ENCODE measurements around the gene LENEP. TPM values are rescaled to one million over a fixed set of nuclear protein-coding genes. Genes with fewer than 3 reads are reported as not detected.
A peak's percentile ranks its signal among the peaks of the same experiment; 100 is the strongest.

The LENEP gene
- total and polyA plus RNA-seq, 9 donors = 0.24 to 0.40 (median 0.35) TPM; not detected in 5

DNA sequence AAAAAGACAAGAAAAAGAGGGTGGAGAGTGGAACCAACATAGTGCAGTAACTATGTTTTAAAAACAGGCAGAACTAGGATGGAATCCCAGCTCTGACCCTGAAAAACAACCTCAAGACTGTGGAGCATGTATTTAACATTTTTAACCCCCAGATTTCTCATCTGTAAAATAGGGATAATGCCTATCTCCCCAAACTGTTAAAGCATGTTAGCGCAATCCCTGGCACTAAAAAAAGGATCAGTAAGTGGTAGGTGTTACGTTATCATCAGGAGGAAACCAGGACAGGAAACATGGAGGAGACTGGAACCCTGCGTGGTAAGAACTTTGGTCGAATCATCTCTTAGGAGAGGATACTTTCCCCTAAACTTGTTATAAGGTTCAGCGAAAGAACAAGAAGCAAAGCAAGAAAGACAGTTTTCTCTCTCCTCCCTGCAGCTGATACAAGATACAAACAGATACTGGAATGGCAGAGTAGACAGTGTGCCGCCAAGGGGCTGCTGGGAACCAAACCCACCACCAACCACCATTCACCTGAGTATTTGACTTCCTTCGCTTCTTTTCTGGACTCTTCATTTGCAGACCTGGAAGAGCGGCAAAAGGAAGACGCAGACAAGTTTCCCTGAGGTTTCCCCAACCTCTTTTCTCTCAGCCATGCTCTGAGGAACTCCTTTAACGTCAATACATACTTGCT lies 32.8 kb upstream of the LENEP start:
- WGBS (ENCODE audit: insufficient coverage) = 38% methylated on average over 6 of the region's 10 CpGs
- no peaks in the 10 kb centered on the region for H3K27me3 ChIP-seq (ENCODE audit: control insufficient read depth, insufficient read depth, low read length)

DNA sequence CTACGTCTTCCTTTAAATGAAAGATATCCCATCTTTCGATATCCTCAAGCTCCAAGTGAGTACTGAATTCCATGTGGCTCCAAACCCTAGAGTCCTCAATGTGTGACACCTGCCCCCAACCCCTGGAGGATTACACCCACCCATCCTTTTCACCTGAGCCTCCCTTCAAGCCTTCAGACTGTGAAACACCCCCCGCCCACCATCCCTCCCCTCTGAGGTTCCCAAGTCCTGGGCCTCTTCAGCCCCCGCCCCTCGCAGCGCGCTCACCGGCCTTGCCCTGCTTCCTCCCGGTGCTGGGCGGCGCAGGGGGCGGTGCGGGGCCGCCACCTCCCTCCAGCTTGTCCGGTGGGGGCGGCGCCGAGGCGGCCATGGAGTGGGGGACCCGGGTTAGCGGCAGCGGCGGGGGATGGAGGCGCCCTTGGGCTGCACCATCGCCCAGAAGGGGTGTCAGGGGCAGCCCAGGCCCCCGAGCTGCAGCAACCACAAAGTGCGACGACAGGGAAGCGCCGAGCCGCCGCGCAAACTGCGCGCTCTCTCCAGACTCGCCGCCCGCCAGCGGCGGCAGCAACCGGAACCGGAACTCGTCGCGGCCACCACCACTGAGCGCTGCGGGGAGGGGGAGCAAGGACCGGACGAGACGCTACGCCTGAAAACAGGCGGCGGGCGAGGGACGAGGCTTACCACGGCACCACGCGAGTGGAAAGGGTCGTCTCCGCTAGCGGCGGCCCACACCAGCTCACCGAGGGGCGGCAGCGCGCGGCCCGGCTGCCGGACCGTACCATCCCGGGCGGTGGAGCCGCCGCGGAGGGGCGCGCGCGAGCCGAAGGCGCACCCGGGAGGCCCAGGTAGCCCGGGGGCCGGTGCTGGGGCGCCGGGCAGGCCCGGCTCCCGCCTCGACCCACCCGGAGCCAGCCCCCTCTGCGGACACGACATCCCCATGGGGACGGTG lies 31.9 kb upstream of the LENEP start, which contains the start of gene PYGO2:
TSS of gene PYGO2 (minus strand) at position 576 of the 949 bp plus-strand sequence. CDS start at position 370, 206 bp downstream.
- no peaks in the 10 kb centered on the region for H3K27me3 ChIP-seq (ENCODE audit: control insufficient read depth, insufficient read depth, low read length)
- peaks cover 60% of the 10 kb centered on the region for H3K36me3 ChIP-seq (ENCODE audit: control insufficient read depth, insufficient read depth, low read length)
- peak; percentile 88 for DNase-seq
- H3K9me3 ChIP-seq (replicated peaks; ENCODE audit: control insufficient read depth, low read depth, low read length) = no peaks in the 10 kb centered on the region
- WGBS (ENCODE audit: insufficient coverage) = under 1% methylated on average over 81 of the region's 93 CpGs
- H3K4me3 ChIP-seq (ENCODE audit: low read length) = peak within 1 kb of the TSS; percentile 85
- H3K27ac ChIP-seq (ENCODE audit: low read length) = peak within 1 kb of the TSS; percentile 95
- H3K4me1 ChIP-seq (ENCODE audit: control insufficient read depth, insufficient read depth, low read length) = peaks cover 44% of the 10 kb centered on the region

More for the DNA sequence above, 32.8 kb upstream of the LENEP start:
- peak overlapping the region; percentile 95 for H3K27ac ChIP-seq (ENCODE audit: low read length)
- H3K9me3 ChIP-seq (replicated peaks; ENCODE audit: control insufficient read depth, low read depth, low read length) = no peaks in the 10 kb centered on the region
- no peak for DNase-seq
- peaks cover 51% of the 10 kb centered on the region for H3K36me3 ChIP-seq (ENCODE audit: control insufficient read depth, insufficient read depth, low read length)
- H3K4me1 ChIP-seq (ENCODE audit: control insufficient read depth, insufficient read depth, low read length) = peaks cover 46% of the 10 kb centered on the region
- peak overlapping the region; percentile 85 for H3K4me3 ChIP-seq (ENCODE audit: low read length)

DNA sequence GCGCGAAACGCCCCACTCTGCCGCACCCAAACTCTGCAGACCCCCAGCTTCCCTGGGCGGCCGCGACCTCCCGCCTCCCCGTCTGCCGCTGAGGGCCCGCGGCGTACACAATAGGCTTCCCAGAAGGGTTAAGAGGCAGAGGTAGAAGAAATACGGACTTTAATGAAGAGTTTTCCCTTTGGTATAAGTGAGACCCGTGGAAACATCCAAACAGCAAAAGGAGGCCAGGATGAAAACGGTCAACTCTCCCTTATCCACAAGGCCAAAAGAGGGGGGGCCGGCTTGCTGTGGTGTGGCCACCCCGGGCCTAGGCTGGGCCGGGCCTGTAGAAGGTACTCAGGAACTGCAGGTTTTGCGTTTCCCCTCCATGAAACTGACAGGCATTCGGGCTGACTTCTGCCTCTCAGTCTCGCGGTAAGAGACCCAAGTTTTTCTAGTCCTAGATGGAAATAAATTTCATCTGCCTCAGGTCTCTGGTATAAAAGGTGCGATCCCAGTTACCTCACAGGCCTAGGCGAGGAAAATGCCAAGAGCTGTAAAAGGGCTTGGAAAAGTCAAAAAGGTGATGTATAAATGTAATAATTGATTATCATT lies 31.1 kb upstream of the LENEP start:
- H3K9me3 ChIP-seq (replicated peaks; ENCODE audit: control insufficient read depth, low read depth, low read length) = no peaks in the 10 kb centered on the region
- peak overlapping the region; percentile 85 for H3K4me3 ChIP-seq (ENCODE audit: low read length)
- no peak for DNase-seq
- WGBS (ENCODE audit: insufficient coverage) = 5% methylated on average over 4 of the region's 25 CpGs
- H3K27ac ChIP-seq (ENCODE audit: low read length) = peak overlapping the region; percentile 77
- H3K27me3 ChIP-seq (ENCODE audit: control insufficient read depth, insufficient read depth, low read length) = no peaks in the 10 kb centered on the region
- H3K4me1 ChIP-seq (ENCODE audit: control insufficient read depth, insufficient read depth, low read length) = peaks cover 36% of the 10 kb centered on the region
- peaks cover 67% of the 10 kb centered on the region for H3K36me3 ChIP-seq (ENCODE audit: control insufficient read depth, insufficient read depth, low read length)

DNA sequence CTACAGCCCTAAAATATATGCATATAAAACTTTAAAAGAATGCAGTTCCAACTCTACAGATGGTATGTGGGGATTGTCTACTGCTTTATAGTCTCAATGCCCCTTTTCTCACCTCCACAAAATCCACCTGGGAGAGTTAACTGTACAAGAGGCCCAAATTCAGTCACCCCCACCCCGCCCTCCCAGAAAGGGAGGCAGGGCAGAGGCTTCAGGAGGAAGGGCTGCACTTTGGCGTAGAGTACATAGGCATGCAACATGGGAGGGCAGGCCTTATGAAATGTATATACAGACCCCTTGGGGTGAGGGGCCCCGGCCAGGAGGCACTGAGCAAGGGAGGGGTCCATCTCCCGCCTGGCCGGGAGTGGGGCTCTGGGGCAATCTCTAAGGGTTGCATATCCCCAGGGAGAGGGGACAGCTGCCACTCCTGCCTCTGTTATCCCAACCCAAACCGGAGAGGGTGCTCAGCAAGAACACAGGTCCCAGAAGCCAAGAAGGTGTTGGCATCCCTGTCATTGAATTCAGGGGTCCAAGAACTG lies 30.5 kb upstream of the LENEP start:
- 55% methylated on average over 2 of the region's 6 CpGs for WGBS (ENCODE audit: insufficient coverage)
- peaks cover 71% of the 10 kb centered on the region for H3K36me3 ChIP-seq (ENCODE audit: control insufficient read depth, insufficient read depth, low read length)
- H3K27me3 ChIP-seq (ENCODE audit: control insufficient read depth, insufficient read depth, low read length) = no peaks in the 10 kb centered on the region
- H3K27ac ChIP-seq (ENCODE audit: low read length) = no peak overlapping the region
- peak overlapping the region; percentile 85 for H3K4me3 ChIP-seq (ENCODE audit: low read length)
- H3K4me1 ChIP-seq (ENCODE audit: control insufficient read depth, insufficient read depth, low read length) = peaks cover 34% of the 10 kb centered on the region
- no peaks in the 10 kb centered on the region for H3K9me3 ChIP-seq (replicated peaks; ENCODE audit: control insufficient read depth, low read depth, low read length)
- no peak for DNase-seq

DNA sequence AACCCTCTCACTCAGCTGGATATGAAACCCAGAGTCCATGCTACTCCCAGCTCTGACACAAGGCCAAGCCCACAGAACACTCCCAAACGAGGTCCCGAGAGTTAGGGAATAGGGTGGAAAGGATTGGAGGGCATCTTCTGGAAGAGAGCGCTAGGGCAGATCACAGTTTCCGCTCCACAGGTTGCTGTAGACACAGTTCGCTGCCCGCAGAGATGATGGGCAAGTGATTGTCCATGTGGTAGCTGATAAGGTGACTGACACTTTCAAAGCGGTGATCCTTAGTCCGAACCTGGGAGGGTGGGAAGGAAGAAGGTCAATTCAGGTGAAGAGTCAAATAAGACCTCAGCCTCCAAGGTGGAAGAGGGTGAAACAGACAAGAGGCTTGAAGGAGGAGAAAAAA lies 29.7 kb upstream of the LENEP start:
- Histone ChIP-seq H3K4me3 (ENCODE audit: low read length) (no peak overlapping the region), H3K27me3 (ENCODE audit: control insufficient read depth, insufficient read depth, low read length) (no peaks in the 10 kb centered on the region), H3K4me1 (ENCODE audit: control insufficient read depth, insufficient read depth, low read length) (peaks cover 29% of the 10 kb centered on the region), H3K36me3 (ENCODE audit: control insufficient read depth, insufficient read depth, low read length) (peaks cover 71% of the 10 kb centered on the region), H3K9me3 (replicated peaks; ENCODE audit: control insufficient read depth, low read depth, low read length) (no peaks in the 10 kb centered on the region), H3K27ac (ENCODE audit: low read length) (no peak overlapping the region)
- WGBS (ENCODE audit: insufficient coverage) = 90% methylated on average over 7 of the region's 8 CpGs
- no peak for DNase-seq

DNA sequence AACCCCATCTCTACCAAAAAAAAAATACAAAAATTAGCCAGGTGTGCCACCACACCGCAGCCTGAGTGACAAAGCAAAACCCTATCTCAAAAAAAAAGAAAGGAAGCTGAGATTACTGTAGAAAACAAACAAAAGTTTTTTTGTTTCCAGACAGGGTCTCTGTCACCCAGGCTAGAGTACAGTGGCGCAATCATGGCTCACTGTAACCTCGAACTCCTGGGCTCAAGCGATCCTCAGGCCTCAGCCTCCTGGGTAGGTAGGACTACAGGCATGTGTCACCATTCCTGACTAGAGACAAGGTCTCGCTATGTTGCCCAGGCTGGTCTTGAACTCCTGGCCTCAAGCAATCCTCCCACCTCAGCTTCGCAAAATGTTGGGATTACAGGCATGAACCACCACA lies 29.0 kb upstream of the LENEP start:
- peaks cover 67% of the 10 kb centered on the region for H3K36me3 ChIP-seq (ENCODE audit: control insufficient read depth, insufficient read depth, low read length)
- peaks cover 33% of the 10 kb centered on the region for H3K4me1 ChIP-seq (ENCODE audit: control insufficient read depth, insufficient read depth, low read length)
- DNase-seq = no peak

DNA sequence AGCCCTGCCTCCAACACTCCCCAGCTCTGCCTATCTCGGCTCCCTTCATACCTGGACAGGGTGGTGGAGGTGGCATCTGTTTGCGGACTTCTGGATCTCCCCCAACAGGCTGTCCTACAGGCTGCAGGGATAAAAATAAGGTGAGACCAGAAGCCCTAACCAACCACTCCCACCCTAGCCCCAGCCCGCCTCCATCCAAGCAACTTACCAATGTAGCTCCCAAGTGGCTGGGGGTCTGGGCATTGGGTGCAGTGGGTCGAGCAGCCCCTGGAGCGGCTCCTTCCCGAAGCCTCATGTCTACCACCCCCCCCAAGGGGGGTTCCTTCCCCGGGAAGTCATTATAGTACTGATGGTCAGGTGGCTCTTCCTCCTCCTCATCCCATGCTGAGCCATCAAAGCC lies 27.3 kb upstream of the LENEP start:
- H3K27ac ChIP-seq (ENCODE audit: low read length) = no peak overlapping the region
- H3K36me3 ChIP-seq (ENCODE audit: control insufficient read depth, insufficient read depth, low read length) = peaks cover 61% of the 10 kb centered on the region
- WGBS (ENCODE audit: insufficient coverage) = no CpG with 5 or more reads among the region's 7 CpGs
- no peaks in the 10 kb centered on the region for H3K27me3 ChIP-seq (ENCODE audit: control insufficient read depth, insufficient read depth, low read length)
- peaks cover 37% of the 10 kb centered on the region for H3K4me1 ChIP-seq (ENCODE audit: control insufficient read depth, insufficient read depth, low read length)
- DNase-seq = no peak
- H3K9me3 ChIP-seq (replicated peaks; ENCODE audit: control insufficient read depth, low read depth, low read length) = no peaks in the 10 kb centered on the region
- no peak overlapping the region for H3K4me3 ChIP-seq (ENCODE audit: low read length)

More for the DNA sequence above, 29.0 kb upstream of the LENEP start:
- 87% methylated on average over 3 of the region's 6 CpGs for WGBS (ENCODE audit: insufficient coverage)
- H3K27me3 ChIP-seq (ENCODE audit: control insufficient read depth, insufficient read depth, low read length) = no peaks in the 10 kb centered on the region
- H3K9me3 ChIP-seq (replicated peaks; ENCODE audit: control insufficient read depth, low read depth, low read length) = no peaks in the 10 kb centered on the region
- H3K4me3 ChIP-seq (ENCODE audit: low read length) = no peak overlapping the region
- no peak overlapping the region for H3K27ac ChIP-seq (ENCODE audit: low read length)

DNA sequence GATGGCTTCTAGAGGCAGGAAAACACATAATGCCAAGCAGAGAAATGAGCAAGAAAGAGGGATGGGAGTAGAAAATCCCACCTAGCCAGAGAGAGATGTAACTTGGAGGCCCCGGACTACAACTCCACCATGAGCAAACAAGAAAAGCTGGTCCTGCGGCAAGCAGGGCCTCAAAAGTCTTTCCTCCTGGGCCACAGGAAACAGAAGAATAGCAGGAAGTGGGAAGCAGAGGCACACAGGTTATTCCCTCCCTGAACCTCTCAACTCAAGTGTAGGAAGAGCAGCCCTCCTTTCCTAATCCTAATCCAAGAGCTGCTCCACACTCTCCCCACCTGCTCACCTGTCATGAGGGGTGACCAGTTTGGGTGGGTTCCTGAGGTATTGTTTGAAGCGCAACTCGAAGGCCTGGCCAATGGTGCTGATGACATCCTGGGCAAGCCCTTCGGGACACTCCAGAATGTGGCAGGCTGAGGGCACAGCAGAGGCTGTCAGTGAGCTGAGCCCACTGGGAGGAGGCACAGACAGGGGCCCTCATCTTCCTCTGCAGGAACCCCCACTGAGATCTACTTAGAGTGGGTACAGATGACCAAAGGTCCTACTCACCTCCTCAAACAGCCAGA lies 25.9 kb upstream of the LENEP start:
- Histone ChIP-seq H3K9me3 (replicated peaks; ENCODE audit: control insufficient read depth, low read depth, low read length) (no peaks in the 10 kb centered on the region), H3K27me3 (ENCODE audit: control insufficient read depth, insufficient read depth, low read length) (no peaks in the 10 kb centered on the region), H3K27ac (ENCODE audit: low read length) (peak overlapping the region; percentile 25), H3K4me3 (ENCODE audit: low read length) (no peak overlapping the region), H3K36me3 (ENCODE audit: control insufficient read depth, insufficient read depth, low read length) (peaks cover 61% of the 10 kb centered on the region), H3K4me1 (ENCODE audit: control insufficient read depth, insufficient read depth, low read length) (peaks cover 46% of the 10 kb centered on the region)
- no peak for DNase-seq
- 100% methylated on average over 3 of the region's 5 CpGs for WGBS (ENCODE audit: insufficient coverage)

DNA sequence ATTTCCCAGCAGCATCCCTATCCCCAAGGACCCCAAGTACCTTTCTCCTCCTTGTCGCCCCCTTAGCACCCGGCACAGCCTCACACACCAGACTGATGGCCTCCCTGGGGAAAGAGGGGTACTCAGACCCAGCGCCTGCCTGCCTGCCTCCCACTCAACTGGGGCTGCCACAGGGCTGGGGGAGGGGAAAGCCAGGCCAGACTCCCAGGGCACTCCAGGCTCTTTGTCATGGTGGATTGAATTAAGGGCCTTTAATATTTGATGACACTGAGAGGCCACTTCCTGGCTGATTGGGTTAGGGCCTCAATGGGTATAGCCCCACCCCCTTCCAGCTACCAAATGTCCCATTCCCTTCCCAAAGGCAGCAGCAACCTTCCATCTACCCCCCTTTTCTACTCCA lies 24.7 kb upstream of the LENEP start:
- Histone ChIP-seq H3K4me1 (ENCODE audit: control insufficient read depth, insufficient read depth, low read length) (peaks cover 52% of the 10 kb centered on the region), H3K27ac (ENCODE audit: low read length) (peak overlapping the region; percentile 100), H3K27me3 (ENCODE audit: control insufficient read depth, insufficient read depth, low read length) (no peaks in the 10 kb centered on the region), H3K4me3 (ENCODE audit: low read length) (no peak overlapping the region), H3K36me3 (ENCODE audit: control insufficient read depth, insufficient read depth, low read length) (peaks cover 52% of the 10 kb centered on the region), H3K9me3 (replicated peaks; ENCODE audit: control insufficient read depth, low read depth, low read length) (no peaks in the 10 kb centered on the region)
- no CpG with 5 or more reads among the region's 3 CpGs for WGBS (ENCODE audit: insufficient coverage)
- no peak for DNase-seq

All from muscle of leg (tissue), 11 donors.